Measurements from ENCODE around the gene CABYR. TPM values are rescaled to one million over a fixed set of nuclear protein-coding genes. Genes with fewer than 3 reads are reported as not detected.

The CABYR gene
- total and polyA plus RNA-seq, 2 of the 13 experiments (the other 11 are each of a cell fraction or from before 2014, with no cell fraction given) = 0.71 to 0.88 TPM

DNA sequence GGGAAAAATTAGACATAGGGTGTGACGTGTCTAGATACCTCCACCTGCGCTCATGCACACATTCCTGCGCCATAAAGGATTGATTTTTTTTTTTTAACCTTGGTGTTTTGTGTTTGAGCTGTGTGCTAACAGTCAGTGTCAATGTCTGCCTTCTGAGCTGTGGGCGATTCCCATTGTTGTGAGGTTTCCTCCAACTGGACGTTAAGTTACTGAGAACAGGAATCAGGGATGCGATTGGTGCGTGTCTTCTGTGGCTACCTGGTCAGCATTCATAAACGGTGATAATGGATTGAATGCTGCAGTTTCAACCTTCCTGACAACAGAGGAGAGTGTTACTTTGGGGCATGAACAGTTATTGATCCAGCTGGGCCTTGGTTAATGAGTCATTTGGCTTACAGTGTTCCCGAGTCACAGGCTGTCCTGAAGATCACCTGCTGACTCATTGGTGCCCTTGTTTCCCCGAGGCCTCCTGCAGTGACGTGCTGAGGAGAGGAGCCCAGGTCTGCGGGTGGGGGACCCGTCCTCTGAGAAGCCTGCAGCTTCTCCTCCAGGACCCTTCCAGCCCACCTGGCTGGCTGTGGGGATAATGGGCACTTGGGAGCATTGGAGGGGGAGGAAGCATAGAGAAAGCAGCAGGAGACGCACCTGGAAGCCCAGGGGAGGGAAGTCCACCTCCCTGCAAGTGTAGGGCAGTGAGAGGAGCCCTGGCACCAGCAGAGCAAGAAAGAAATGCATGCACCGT lies 25.8 kb upstream of the CABYR start (continued):
- TF ChIP-seq AFF4 (CRISPR knock-in tag; IDR thresholded peaks at IDR 0.05) (no peak), SATB2 (CRISPR knock-in tag; IDR thresholded peaks at IDR 0.05) (no peak), ZBTB7A (CRISPR knock-in tag; IDR thresholded peaks at IDR 0.05) (no peak), ZNF782 (CRISPR knock-in tag; IDR thresholded peaks at IDR 0.05; ENCODE audit: borderline replicate concordance) (no peak), NPAS2 (CRISPR knock-in tag; IDR thresholded peaks at IDR 0.05; ENCODE audit: borderline replicate concordance) (no peak), ZFX (CRISPR knock-in tag; IDR thresholded peaks at IDR 0.05; ENCODE audit: low read depth) (peak; percentile 71), IRF2 (CRISPR knock-in tag; IDR thresholded peaks at IDR 0.05) (peak; percentile 82), SALL1 (CRISPR knock-in tag; IDR thresholded peaks at IDR 0.05) (peak; percentile 92; the same call in 1 of the 2 replicates), ELK4 (CRISPR knock-in tag; IDR thresholded peaks at IDR 0.05; ENCODE audit: borderline replicate concordance) (no peak), RCOR2 (CRISPR knock-in tag; IDR thresholded peaks at IDR 0.05) (peak; percentile 64; the same call in 1 of the 2 replicates), ZNF501 (CRISPR knock-in tag; IDR thresholded peaks at IDR 0.05) (peak; percentile 72), KLF6 (CRISPR knock-in tag; IDR thresholded peaks at IDR 0.05) (no peak), FOXO4 (CRISPR knock-in tag; conservative IDR thresholded peaks at IDR 0.05) (no peak), ZNF33B (CRISPR knock-in tag; IDR thresholded peaks at IDR 0.05) (0 out of 2 replicates have a peak, but pooled peaks have one; percentile 33), ZNF713 (CRISPR knock-in tag; IDR thresholded peaks at IDR 0.05) (no peak), ZFP41 (CRISPR knock-in tag; IDR thresholded peaks at IDR 0.05; ENCODE audit: borderline replicate concordance) (0 out of 2 replicates have a peak, but pooled peaks have one; percentile 34), MLX (CRISPR knock-in tag; IDR thresholded peaks at IDR 0.05) (peak; percentile 77)
- TF ChIP-seq, protein P1, sequence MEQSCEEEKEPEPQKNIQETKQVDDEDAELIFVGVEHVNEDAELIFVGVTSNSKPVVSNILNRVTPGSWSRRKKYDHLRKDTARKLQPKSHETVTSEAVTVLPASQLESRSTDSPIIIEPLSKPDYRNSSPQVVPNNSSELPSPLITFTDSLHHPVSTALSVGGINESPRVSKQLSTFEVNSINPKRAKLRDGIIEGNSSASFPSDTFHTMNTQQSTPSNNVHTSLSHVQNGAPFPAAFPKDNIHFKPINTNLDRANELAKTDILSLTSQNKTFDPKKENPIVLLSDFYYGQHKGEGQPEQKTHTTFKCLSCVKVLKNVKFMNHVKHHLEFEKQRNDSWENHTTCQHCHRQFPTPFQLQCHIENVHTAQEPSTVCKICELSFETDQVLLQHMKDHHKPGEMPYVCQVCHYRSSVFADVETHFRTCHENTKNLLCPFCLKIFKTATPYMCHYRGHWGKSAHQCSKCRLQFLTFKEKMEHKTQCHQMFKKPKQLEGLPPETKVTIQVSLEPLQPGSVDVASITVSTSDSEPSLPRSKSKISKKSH (CRISPR knock-in tag; IDR thresholded peaks at IDR 0.05; ENCODE audit: borderline replicate concordance) = no peak
- TF ChIP-seq, protein P2, sequence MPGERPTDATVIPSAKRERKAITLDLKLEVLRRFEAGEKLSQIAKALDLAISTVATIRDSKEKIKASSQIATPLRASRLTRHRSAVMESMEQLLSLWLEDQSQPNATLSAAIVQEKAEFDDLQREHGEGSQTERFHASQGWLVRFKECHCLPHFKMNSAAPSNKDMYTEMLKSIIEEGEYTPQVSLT (CRISPR knock-in tag; IDR thresholded peaks at IDR 0.05; ENCODE audit: borderline replicate concordance, low read depth) = no peak
- TF ChIP-seq, protein P3, sequence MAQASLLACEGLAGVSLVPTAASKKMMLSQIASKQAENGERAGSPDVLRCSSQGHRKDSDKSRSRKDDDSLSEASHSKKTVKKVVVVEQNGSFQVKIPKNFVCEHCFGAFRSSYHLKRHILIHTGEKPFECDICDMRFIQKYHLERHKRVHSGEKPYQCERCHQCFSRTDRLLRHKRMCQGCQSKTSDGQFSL (CRISPR knock-in tag; IDR thresholded peaks at IDR 0.05) = no peak

All from HepG2 (cell line).